ENCODE measurements around the gene MOV10.

DNA sequence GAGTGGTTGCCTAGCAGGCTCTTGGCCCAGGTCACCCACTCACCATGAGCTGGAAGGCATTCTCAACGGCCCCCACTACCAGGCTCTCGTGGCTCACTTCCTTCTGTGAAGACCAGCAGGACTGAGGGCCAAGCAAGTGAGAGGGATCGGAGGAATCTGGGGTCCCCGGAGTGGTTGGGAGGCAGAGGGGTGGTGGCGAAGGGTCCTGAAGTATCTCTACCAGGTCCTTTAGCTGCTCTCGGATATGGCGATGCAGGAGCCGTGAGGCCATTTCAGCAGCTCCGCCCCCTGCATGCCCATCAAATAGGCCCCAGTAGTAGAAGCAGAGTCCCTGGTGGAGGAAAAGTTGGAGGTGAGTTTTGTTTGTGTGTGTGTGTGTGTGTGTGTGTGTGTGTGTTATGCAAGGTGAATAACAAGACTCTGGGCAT is 38.3 kb downstream of the MOV10 start:
- TF ChIP-seq CTCF (IDR thresholded peaks at IDR 0.05) (no peak), ELF1 (IDR thresholded peaks at IDR 0.05) (no peak), RFX5 (IDR thresholded peaks at IDR 0.05; ENCODE audit: low read length) (no peak), YY1 (IDR thresholded peaks at IDR 0.05; ENCODE audit: low read depth) (no peak), POLR2AphosphoS5 (IDR thresholded peaks at IDR 0.05; ENCODE audit: low read depth, low read length) (no peak), EP300 (IDR thresholded peaks at IDR 0.05; ENCODE audit: borderline replicate concordance in 1 of 2, low read depth in 1 of 2, low read length in 1 of 2) (no peak), SMC3 (IDR thresholded peaks at IDR 0.05; ENCODE audit: low read depth, low read length) (no peak), EZH2phosphoT487 (IDR thresholded peaks at IDR 0.05; ENCODE audit: borderline replicate concordance, low read depth) (no peak), GATA2 (CRISPR knock-in tag; IDR thresholded peaks at IDR 0.05) (no peak), GABPA (IDR thresholded peaks at IDR 0.05; ENCODE audit: low read depth) (no peak)
- TF ChIP-seq, protein P1, sequence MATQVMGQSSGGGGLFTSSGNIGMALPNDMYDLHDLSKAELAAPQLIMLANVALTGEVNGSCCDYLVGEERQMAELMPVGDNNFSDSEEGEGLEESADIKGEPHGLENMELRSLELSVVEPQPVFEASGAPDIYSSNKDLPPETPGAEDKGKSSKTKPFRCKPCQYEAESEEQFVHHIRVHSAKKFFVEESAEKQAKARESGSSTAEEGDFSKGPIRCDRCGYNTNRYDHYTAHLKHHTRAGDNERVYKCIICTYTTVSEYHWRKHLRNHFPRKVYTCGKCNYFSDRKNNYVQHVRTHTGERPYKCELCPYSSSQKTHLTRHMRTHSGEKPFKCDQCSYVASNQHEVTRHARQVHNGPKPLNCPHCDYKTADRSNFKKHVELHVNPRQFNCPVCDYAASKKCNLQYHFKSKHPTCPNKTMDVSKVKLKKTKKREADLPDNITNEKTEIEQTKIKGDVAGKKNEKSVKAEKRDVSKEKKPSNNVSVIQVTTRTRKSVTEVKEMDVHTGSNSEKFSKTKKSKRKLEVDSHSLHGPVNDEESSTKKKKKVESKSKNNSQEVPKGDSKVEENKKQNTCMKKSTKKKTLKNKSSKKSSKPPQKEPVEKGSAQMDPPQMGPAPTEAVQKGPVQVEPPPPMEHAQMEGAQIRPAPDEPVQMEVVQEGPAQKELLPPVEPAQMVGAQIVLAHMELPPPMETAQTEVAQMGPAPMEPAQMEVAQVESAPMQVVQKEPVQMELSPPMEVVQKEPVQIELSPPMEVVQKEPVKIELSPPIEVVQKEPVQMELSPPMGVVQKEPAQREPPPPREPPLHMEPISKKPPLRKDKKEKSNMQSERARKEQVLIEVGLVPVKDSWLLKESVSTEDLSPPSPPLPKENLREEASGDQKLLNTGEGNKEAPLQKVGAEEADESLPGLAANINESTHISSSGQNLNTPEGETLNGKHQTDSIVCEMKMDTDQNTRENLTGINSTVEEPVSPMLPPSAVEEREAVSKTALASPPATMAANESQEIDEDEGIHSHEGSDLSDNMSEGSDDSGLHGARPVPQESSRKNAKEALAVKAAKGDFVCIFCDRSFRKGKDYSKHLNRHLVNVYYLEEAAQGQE (IDR thresholded peaks at IDR 0.05; ENCODE audit: low read depth, low read length): no peak
- TF ChIP-seq, protein P2, sequence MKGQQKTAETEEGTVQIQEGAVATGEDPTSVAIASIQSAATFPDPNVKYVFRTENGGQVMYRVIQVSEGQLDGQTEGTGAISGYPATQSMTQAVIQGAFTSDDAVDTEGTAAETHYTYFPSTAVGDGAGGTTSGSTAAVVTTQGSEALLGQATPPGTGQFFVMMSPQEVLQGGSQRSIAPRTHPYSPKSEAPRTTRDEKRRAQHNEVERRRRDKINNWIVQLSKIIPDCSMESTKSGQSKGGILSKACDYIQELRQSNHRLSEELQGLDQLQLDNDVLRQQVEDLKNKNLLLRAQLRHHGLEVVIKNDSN (IDR thresholded peaks at IDR 0.05; ENCODE audit: borderline replicate concordance, low read depth): no peak
